ENCODE results near the gene SPDYE4. TPM values are rescaled to one million over a fixed set of nuclear protein-coding genes. Genes with fewer than 3 reads are reported as not detected.

SPDYE4 gene
- polyA plus RNA-seq, 1 experiment = not detected

- Histone ChIP-seq H3K4me3 (ENCODE audit: low read depth, low read length) (no peak overlapping the region), H3K27me3 (ENCODE audit: control insufficient read depth, insufficient read depth, low read length) (peaks cover 28% of the 10 kb centered on the region), H3K9me3 (ENCODE audit: control insufficient read depth, insufficient read depth, low read length) (no peaks in the 10 kb centered on the region), H3K27ac (ENCODE audit: low read depth, low read length) (no peak overlapping the region)
- POLR2A ChIA-PET = no interaction called here
- CTCF ChIA-PET = no interaction called here
- TF ChIP-seq, protein P1, sequence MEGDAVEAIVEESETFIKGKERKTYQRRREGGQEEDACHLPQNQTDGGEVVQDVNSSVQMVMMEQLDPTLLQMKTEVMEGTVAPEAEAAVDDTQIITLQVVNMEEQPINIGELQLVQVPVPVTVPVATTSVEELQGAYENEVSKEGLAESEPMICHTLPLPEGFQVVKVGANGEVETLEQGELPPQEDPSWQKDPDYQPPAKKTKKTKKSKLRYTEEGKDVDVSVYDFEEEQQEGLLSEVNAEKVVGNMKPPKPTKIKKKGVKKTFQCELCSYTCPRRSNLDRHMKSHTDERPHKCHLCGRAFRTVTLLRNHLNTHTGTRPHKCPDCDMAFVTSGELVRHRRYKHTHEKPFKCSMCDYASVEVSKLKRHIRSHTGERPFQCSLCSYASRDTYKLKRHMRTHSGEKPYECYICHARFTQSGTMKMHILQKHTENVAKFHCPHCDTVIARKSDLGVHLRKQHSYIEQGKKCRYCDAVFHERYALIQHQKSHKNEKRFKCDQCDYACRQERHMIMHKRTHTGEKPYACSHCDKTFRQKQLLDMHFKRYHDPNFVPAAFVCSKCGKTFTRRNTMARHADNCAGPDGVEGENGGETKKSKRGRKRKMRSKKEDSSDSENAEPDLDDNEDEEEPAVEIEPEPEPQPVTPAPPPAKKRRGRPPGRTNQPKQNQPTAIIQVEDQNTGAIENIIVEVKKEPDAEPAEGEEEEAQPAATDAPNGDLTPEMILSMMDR (IDR thresholded peaks at IDR 0.05; ENCODE audit: low read depth, low read length) = no peak
- no peak for DNase-seq (ENCODE audit: low read depth, low spot score)
Observed at GRCh38 chr17:8801135-8801840, 42.9 kb upstream of the SPDYE4 start.

- no peak overlapping the region for H3K27ac ChIP-seq (ENCODE audit: low read depth, low read length)
- H3K4me3 ChIP-seq (ENCODE audit: low read depth, low read length) = no peak overlapping the region
- DNase-seq (ENCODE audit: low read depth, low spot score) = no peak
- H3K9me3 ChIP-seq (ENCODE audit: control insufficient read depth, insufficient read depth, low read length) = no peaks in the 10 kb centered on the region
- H3K27me3 ChIP-seq (ENCODE audit: control insufficient read depth, insufficient read depth, low read length) = peaks cover 28% of the 10 kb centered on the region
- CTCF ChIA-PET = no interaction called here
- POLR2A ChIA-PET = no interaction called here
- TF ChIP-seq, protein P1 (IDR thresholded peaks at IDR 0.05; ENCODE audit: low read depth, low read length) = no peak
Observed at GRCh38 chr17:8800656-8801055, 42.3 kb upstream of the SPDYE4 start.

- TF ChIP-seq, protein P1 (IDR thresholded peaks at IDR 0.05; ENCODE audit: low read depth, low read length) = no peak
- ChIA-PET POLR2A (no interaction called here), CTCF (no interaction called here)
- H3K9me3 ChIP-seq (ENCODE audit: control insufficient read depth, insufficient read depth, low read length) = no peaks in the 10 kb centered on the region
- no peak overlapping the region for H3K4me3 ChIP-seq (ENCODE audit: low read depth, low read length)
- no peak for DNase-seq (ENCODE audit: low read depth, low spot score)
- H3K27ac ChIP-seq (ENCODE audit: low read depth, low read length) = no peak overlapping the region
- peaks cover 28% of the 10 kb centered on the region for H3K27me3 ChIP-seq (ENCODE audit: control insufficient read depth, insufficient read depth, low read length)
Observed at GRCh38 chr17:8799570-8800212, 41.3 kb upstream of the SPDYE4 start.

DNA sequence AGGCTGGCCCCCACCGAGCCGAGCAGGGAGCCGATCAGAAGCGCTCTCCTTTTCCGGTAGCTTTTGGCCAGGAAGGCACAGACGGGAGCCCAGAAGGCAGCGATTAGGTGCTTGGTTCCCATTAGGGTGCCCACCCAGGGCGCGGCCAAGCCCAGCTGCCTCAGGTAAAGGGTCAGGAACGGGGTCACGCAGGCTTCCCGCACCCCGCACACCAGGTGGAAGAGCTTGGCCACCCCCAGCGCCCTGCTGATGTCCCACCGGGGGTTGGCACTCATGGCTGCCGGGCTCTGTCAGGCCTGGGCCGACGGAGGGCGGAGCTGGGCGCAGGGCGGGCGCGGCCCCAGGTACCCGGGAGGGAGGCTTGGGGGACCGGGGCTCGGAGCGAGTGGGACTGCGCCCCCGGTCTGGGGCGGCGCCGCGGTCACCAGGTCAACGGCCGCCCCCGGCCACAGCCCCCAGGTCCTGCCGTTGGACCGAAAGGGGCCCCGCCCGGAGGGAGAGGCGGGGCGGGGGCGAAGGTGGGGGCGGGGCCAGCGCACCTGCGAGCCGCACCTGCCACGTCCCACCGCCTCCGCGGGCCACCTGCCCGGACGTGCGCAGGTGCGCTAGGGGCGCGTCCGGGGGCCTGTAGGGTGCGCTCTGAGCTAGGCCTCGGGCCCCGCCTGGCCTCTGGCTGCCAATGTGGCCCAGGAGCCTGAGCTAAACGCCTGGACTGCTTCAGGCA, 40.7 kb upstream of the SPDYE4 start, which contains the start of gene MFSD6L:
Gene MFSD6L (minus strand): TSS at position 520 of the 724 bp plus-strand sequence. CDS start 245 bp downstream, at position 275.
- Histone ChIP-seq H3K27ac (ENCODE audit: low read depth, low read length) (no peak within 1 kb of the TSS), H3K4me3 (ENCODE audit: low read depth, low read length) (no peak within 1 kb of the TSS), H3K9me3 (ENCODE audit: control insufficient read depth, insufficient read depth, low read length) (no peaks in the 10 kb centered on the region), H3K27me3 (ENCODE audit: control insufficient read depth, insufficient read depth, low read length) (peaks cover 23% of the 10 kb centered on the region)
- POLR2A ChIA-PET = no interaction called here
- no peak for DNase-seq (ENCODE audit: low read depth, low spot score)
- TF ChIP-seq, protein P1 (IDR thresholded peaks at IDR 0.05; ENCODE audit: low read depth, low read length) = no peak
- CTCF ChIA-PET = no interaction called here

Data from AG04450 (cell line).